Suprapubic skin (tissue), 4 donors: ENCODE results near the gene PTPN1. TPM values are rescaled to one million over a fixed set of nuclear protein-coding genes. Genes with fewer than 3 reads are reported as not detected.

Source experiments
- DNase-seq, 2 donors: peaks; one replicate each; pipeline ENCODE4 v3.0.0-alpha.2; 2019; ENCODE audit warnings: low spot score in 2 of 2
- H3K27ac ChIP-seq: fragments of 200-600 bp; sonication (generic); one replicate; pipeline ENCODE4 v1.5.1; 2019
- H3K27me3 ChIP-seq: fragments of 200-600 bp; sonication (generic); one replicate; pipeline ENCODE4 v1.5.1; 2019
- H3K36me3 ChIP-seq: fragments of 200-600 bp; sonication (generic); one replicate; pipeline ENCODE4 v1.5.1; 2019
- H3K4me1 ChIP-seq: fragments of 200-600 bp; sonication (generic); one replicate; pipeline ENCODE4 v1.5.1; 2019
- H3K4me3 ChIP-seq: fragments of 200-600 bp; sonication (generic); one replicate; pipeline ENCODE4 v1.5.1; 2019; ENCODE audit warnings: mild to moderate bottlenecking
- H3K9me3 ChIP-seq: fragments of 200-600 bp; sonication (generic); one replicate; pipeline ENCODE4 v1.5.1; 2019
- CTCF ChIP-seq, 2 donors: fragments of 200-600 bp in 1 of 2; fragments of 450-650 bp in 1 of 2; sonication (generic) in 1 of 2; IDR thresholded peaks; one replicate each; pipeline ENCODE4 v1.5.1; 2016 to 2019; ENCODE audit warnings: antibody characterized with exemption in 2 of 2, mild to moderate bottlenecking in 1 of 2, moderate library complexity in 1 of 2
- EP300 ChIP-seq: sonication (generic); formaldehyde crosslinking; IDR thresholded peaks from one replicate; pipeline ENCODE4 v1.6.1; 2017; ENCODE audit warnings: antibody characterized with exemption
- POLR2A ChIP-seq, 2 donors: fragments of 450-650 bp; IDR thresholded peaks; one replicate each; pipeline ENCODE4 v1.6.1; 2017; ENCODE audit warnings: antibody characterized with exemption in 2 of 2, mild to moderate bottlenecking in 2 of 2, moderate library complexity in 2 of 2
- POLR2AphosphoS5 ChIP-seq, 3 donors: sonication (generic); formaldehyde crosslinking; IDR thresholded peaks; one replicate each; pipeline ENCODE4 v1.6.1; 2017; ENCODE audit warnings: antibody characterized with exemption in 3 of 3
- WGBS: methylation state at CpG from one replicate; pipeline ENCODE4 v1.1.5; 2018; 5-methylcytosine and 5-hydroxymethylcytosine counted together
- total RNA-seq, 4 donors: library from RNA; depleted of rRNA; stranded (reverse); fragments of >200 nt; gene quantifications; one replicate each; pipeline ENCODE4 v1.1.0, GENCODE V29; 2016

PTPN1 gene
- total RNA-seq, 4 donors from 2014 or later = 33.4 to 40.9 (median 36.2) TPM

- no peaks in the 10 kb centered on the region for H3K27me3 ChIP-seq
- TF ChIP-seq POLR2A (IDR thresholded peaks at IDR 0.05) (no peak), POLR2AphosphoS5 (IDR thresholded peaks at IDR 0.05) (no peak), EP300 (no peak), CTCF (IDR thresholded peaks at IDR 0.05) (no peak)
- 83% methylated on average over 5 of the region's 16 CpGs for WGBS
- no peak overlapping the region for H3K27ac ChIP-seq
- no peaks in the 10 kb centered on the region for H3K36me3 ChIP-seq
- H3K9me3 ChIP-seq = no peaks in the 10 kb centered on the region
- H3K4me3 ChIP-seq = no peak overlapping the region
- DNase-seq = no peak
- H3K4me1 ChIP-seq = peaks cover 10% of the 10 kb centered on the region
Measured at GRCh38 chr20:50628853-50629669, 118.9 kb downstream of the PTPN1 start.

GRCh38 chr20:50629670-50630045 is 119.5 kb downstream of the PTPN1 start:
- Histone ChIP-seq H3K36me3 (no peaks in the 10 kb centered on the region), H3K27me3 (no peaks in the 10 kb centered on the region), H3K9me3 (no peaks in the 10 kb centered on the region), H3K27ac (no peak overlapping the region), H3K4me3 (no peak overlapping the region), H3K4me1 (peaks cover 10% of the 10 kb centered on the region)
- TF ChIP-seq EP300 (no peak), CTCF (IDR thresholded peaks at IDR 0.05) (no peak), POLR2A (IDR thresholded peaks at IDR 0.05) (no peak), POLR2AphosphoS5 (IDR thresholded peaks at IDR 0.05) (no peak)
- WGBS = 91% methylated on average over 5 of the region's 7 CpGs
- no peak for DNase-seq

- no peaks in the 10 kb centered on the region for H3K9me3 ChIP-seq
- H3K27me3 ChIP-seq = no peaks in the 10 kb centered on the region
- DNase-seq = no peak
- H3K36me3 ChIP-seq = no peaks in the 10 kb centered on the region
- 97% methylated on average over 16 of the region's 21 CpGs for WGBS
- TF ChIP-seq POLR2A (IDR thresholded peaks at IDR 0.05) (no peak), CTCF (IDR thresholded peaks at IDR 0.05) (no peak), POLR2AphosphoS5 (IDR thresholded peaks at IDR 0.05) (no peak), EP300 (no peak)
- H3K4me1 ChIP-seq = peaks cover 5% of the 10 kb centered on the region
- H3K27ac ChIP-seq = no peak overlapping the region
- H3K4me3 ChIP-seq = no peak overlapping the region
Measured at GRCh38 chr20:50630578-50631263, 120.5 kb downstream of the PTPN1 start.

GRCh38 chr20:50632236-50632635 is 122.1 kb downstream of the PTPN1 start:
- DNase-seq = no peak
- no peaks in the 10 kb centered on the region for H3K36me3 ChIP-seq
- H3K4me1 ChIP-seq = peaks cover 13% of the 10 kb centered on the region
- H3K27me3 ChIP-seq = no peaks in the 10 kb centered on the region
- no peaks in the 10 kb centered on the region for H3K9me3 ChIP-seq
- H3K27ac ChIP-seq = no peak overlapping the region
- H3K4me3 ChIP-seq = no peak overlapping the region
- 85% methylated on average over 7 of the region's 7 CpGs for WGBS
- no peak for TF ChIP-seq CTCF (IDR thresholded peaks at IDR 0.05)

GRCh38 chr20:50632701-50633100 is 122.5 kb downstream of the PTPN1 start:
- 99% methylated on average over 5 of the region's 5 CpGs for WGBS
- H3K4me3 ChIP-seq = no peak overlapping the region
- H3K27ac ChIP-seq = no peak overlapping the region

More at GRCh38 chr20:50632701-50633100, 122.5 kb downstream of the PTPN1 start:
- no peak for DNase-seq
- Histone ChIP-seq H3K36me3 (no peaks in the 10 kb centered on the region), H3K27me3 (no peaks in the 10 kb centered on the region), H3K4me1 (peaks cover 13% of the 10 kb centered on the region), H3K9me3 (no peaks in the 10 kb centered on the region)
- TF ChIP-seq POLR2AphosphoS5 (IDR thresholded peaks at IDR 0.05) (no peak), CTCF (IDR thresholded peaks at IDR 0.05) (no peak), POLR2A (IDR thresholded peaks at IDR 0.05) (no peak), EP300 (no peak)
